GM21526 (cell line): Measurements from ENCODE around the gene CCNY.

Source experiments
- ATAC-seq: cut with Tn5 transposase; IDR thresholded peaks from one replicate; pipeline ENCODE4 v1.9.1; 2021; ENCODE audit warnings: moderate library complexity; ENCODE audit not compliant: unreplicated experiment, low FRiP score

The CCNY gene

GRCh38 chr10:35573796-35574195 lies 237.5 kb downstream of the CCNY start:
- ATAC-seq = no peak

GRCh38 chr10:35574924-35575352 lies 238.6 kb downstream of the CCNY start:
- ATAC-seq = no peak

DNA sequence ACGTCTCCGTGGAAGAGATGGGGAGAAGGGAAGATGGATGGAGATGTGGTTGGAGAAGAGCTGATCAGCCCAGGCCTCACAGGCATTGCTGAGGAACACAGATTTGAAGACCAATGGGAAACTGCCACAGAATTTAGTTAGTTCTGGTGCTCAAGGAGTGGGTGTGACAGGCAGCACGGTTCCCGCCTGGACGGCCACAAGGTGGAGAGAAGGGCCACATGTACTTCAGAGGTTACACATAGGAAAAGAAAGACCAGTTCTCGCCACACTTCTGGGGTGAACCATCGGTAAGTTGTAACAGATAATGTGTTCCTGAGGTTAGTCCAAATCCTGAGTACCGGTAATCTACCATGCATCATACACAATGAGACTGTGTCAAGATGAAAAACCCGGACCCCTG lies 239.3 kb downstream of the CCNY start:
- no peak for ATAC-seq

- no peak for ATAC-seq
Observed at GRCh38 chr10:35576730-35577129, 240.4 kb downstream of the CCNY start.

DNA sequence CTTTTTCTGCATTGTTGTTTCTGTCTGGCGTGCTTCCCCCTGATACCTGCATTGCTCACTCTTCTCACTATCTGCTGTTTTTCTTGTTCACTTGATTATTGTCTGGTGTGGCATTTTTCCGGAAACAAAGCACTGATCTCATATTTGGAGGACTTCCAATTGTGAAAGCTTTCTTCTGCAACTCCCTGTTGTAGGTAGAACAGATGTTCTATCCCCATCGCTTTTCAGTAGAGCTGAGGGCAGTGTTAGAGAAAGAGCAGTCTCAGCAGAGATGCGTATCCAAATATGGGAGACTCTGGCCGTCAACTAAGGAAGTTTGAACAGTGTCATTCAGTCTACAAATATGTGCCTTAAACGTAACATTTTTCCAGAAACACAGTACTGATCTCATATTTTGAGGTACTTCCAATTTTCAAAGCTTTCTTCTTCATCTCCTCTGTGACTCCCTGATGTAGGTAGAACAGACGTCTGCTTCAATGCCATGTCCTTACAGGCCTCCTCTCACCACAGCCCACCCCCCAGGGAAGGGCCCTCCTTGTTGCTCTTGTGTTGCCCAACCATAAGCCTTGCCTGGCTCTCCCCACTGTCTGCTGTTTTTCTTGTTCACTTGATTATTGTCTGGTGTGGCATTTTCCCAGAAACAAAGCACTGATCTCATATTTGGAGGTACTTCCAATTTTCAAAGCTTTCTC lies 241.8 kb downstream of the CCNY start:
- no peak for ATAC-seq

GRCh38 chr10:35578618-35578956 lies 242.3 kb downstream of the CCNY start:
- no peak for ATAC-seq

GRCh38 chr10:35579116-35579515 lies 242.8 kb downstream of the CCNY start:
- ATAC-seq = no peak

DNA sequence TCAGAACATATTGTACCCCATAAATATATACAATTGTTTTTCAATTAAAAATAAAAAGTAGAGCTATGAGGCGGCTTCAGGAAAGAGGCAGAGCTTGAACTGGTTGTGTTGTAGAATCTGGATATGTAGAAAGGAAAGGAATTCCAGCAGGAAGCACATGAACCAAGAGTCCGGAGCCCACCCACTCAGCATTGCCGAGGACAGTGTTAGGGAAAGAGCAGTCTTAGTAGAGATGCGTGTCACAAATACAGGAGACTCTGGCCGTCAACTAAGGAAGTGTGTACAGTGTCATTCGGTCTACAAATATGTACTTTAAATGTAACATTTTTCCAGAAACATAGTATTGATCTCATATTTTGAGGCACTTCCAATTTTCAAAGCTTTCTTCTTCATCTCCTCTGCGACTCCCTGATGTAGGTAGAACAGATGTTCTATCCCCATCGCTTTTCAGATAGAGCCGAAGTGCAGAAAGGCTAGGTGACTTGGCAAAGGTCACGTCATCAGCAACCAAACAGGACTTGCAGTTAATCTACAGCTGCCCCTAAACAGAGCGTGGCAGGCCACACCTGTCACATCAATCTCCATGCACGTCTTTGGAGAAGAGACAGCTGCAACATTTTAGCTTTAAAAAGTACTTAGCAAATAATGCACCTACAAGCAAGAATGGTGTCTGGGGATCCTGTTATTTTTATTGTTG lies 243.6 kb downstream of the CCNY start:
- no peak for ATAC-seq

GRCh38 chr10:35580423-35580770 lies 244.1 kb downstream of the CCNY start:
- no peak for ATAC-seq

- ATAC-seq = no peak
Observed at GRCh38 chr10:35581655-35582054, 245.3 kb downstream of the CCNY start.

DNA sequence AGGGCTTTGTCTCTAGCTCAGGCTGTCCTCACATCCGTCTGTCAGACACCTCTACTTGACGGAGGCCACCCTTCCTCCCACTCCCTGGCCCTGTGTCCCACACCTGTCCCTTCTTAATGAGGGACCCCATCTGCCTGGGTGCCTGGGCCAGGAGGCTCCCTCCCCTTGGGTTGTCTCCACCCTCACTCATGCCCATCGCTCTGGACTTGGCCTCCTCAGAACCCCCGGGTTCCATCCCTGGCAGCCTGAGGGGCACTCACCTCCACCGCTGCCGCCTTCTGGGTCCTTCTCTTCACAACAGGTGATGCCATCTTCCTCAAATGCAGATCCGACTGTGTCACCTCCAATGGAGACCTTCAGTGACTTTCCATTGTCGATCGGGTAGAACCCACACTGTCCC lies 248.6 kb downstream of the CCNY start:
- ATAC-seq = no peak

- no peak for ATAC-seq
Observed at GRCh38 chr10:35585356-35585755, 249.0 kb downstream of the CCNY start.

- ATAC-seq = no peak
Observed at GRCh38 chr10:35585903-35586535, 249.7 kb downstream of the CCNY start.

DNA sequence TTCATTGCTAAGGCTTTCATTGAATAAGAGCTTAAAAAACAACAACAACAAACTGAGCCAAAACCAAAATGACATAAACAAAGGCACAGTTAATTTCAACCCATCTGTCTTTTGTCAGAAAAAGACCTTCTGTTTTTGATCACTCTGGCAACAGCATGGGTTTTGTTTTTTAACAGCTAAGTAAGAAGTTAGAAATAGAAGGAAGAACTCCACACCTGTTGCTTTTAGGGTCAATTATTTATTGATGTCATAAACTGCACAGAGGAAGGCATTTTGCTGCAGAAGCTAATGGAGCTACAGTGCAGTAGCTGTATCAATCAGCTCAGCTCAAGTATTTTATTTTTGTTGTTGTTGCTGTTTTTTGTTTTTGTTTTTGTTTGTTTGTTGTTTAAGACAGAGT lies 252.5 kb downstream of the CCNY start:
- ATAC-seq = no peak

DNA sequence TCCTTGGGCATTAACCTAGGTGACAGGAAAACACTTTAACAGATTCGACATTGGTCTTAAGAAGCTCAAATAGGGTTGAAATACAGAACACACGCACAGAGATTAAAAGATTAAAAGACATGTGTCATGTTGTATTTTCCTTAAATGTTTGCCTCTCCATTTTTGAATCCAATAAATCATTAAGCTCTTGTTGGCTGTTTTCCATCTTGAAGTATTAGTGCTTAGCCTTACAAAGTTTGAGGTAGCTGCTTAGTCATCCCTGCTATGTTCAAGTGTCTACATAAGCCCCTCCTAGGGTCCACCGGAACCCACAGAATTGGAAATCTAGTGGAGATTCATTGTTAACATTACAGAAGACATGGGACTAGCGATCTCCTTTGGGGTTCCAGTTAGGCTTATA lies 256.1 kb downstream of the CCNY start:
- no peak for ATAC-seq

GRCh38 chr10:35594115-35595079 lies 258.1 kb downstream of the CCNY start:
- no peak for ATAC-seq

DNA sequence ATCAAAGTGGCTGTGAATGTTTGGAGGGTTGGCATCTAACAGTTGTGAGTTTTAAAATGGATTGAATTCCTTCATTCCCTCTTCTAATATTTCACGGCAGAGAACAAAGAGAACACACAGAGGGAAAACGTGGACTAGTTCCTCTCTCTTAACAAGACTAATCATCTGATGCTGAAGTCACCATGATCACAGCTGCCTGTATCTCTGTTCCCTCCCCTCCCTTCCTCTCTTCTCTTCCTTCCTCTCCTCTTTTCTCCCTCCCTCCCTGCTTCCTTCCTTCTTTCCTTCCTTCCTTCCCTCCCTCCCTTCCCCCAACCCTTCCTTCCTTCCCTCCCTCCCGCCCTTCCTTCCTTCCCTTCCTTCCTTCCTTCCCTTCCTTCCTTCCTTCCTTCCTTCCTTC lies 258.8 kb downstream of the CCNY start:
- no peak for ATAC-seq

DNA sequence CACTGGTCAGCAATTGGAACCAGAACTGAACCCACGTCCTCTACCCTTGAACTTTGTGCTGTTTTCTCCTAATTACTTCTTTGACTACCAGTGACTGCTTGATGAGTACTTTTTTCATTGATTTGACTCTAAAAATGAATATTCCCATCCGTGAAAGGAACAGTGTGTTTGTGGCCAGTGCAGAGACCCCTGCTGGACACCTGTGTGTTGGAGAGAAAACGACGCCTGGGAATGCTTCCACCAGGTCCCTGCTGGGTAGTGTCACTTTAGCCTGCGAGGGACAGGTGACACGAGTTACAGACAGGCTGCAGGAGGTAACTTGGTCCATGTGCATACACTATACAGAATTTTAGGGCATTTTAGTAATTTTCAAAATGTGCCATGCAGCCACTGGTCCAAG lies 262.1 kb downstream of the CCNY start:
- ATAC-seq = no peak

GRCh38 chr10:35600193-35600592 lies 263.9 kb downstream of the CCNY start:
- ATAC-seq = no peak

DNA sequence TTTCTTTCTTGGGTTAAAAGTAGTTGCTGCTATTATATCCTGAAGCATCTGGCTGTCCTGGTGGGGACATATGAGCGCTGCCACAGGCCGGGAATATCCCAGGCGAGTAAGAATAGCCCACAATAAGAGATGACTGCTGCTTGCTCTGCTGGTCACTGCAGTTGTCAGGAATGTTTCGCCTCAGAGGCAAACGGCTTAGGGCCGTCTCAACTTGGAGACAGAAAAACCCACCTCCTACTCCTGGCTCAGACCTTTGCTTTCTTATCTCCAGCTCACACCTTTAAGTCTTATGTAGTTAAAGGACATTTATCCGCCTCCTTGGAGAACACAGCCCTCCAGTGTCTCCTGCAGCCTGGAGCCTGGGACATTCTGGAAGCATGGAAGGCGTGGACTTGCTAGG lies 268.9 kb downstream of the CCNY start, which contains the start of gene GJD4:
GJD4 (plus strand) TSS at position 151 of the 400 bp plus-strand sequence; CDS start at position 378, 227 bp downstream.
- ATAC-seq = no peak

DNA sequence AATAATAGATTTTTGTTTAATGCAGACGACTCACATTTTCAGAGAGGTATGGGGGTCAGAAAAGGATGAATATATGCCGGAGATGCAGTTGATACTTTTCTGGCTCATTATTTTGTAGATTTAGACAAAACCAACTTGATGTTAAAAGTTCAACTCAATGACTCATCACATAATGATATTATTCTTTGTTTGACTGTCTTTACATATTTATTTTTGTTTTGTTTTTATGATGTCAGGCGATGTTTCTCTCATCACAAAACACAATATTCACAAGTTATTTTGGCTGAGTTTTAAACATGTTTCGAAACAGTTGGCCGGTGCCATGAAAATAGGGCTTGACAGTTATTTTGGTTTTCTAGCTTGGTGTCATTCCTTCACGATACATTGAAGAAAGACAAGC lies 270.1 kb downstream of the CCNY start:
- no peak for ATAC-seq
